HG03175 (cell line): ENCODE results near the gene PDX1.
A peak's percentile ranks its signal among the peaks of the same experiment; 100 is the strongest.

ENCODE experiments used
- ATAC-seq: cut with Tn5 transposase; IDR thresholded peaks from one replicate; pipeline ENCODE4 v1.9.1; 2021; ENCODE audit warnings: mild to moderate bottlenecking, moderate library complexity; ENCODE audit not compliant: unreplicated experiment

PDX1 gene

GRCh38 chr13:27919934-27920676 is at the start of gene PDX1:
PDX1 (plus strand) TSS chr13:27920000; CDS start chr13:27920139, 139 bp downstream.
- ATAC-seq, result peak; percentile 52

- ATAC-seq, result no peak
These were observed 41.5 kb upstream of the PDX1 start for GRCh38 chr13:27878274-27878673.

DNA sequence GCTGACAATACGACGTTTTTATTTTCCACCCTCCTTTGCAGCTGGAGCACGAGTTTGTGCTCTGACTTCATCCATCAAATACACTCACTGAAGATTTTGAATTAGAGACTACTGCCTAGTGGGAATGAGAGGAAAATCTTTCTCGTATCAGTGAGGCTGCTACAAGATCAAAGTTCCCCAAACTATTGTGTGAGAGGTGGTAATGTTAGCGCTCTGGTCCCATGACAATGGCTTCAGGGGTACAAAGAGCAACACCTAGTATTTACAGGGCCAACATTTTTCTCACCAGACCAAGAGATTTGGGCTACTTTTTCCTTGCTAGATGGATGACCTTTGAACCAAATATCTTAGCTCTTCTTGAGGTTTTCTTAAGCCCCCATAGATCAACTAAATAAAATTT is 30.3 kb upstream of the PDX1 start:
- ATAC-seq, result no peak

DNA sequence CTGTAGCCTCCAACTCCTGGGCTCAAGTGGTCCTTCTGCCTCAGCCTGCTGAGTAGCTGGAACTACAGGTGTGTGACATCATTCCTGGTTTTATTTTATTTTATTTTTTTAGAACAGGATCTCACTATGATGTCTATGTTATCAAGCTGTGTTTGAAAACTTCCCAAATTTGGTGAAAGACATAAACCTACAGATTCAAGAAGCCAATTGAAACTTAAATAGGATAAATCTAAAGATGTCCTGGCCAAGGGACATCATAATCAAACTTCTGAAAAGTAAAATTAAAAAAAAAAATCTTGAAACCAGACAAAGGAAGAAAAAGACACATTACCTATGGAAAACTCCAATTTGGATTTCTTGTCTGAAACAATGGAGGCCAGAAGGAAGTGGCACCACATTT is 23.1 kb upstream of the PDX1 start:
- no peak for ATAC-seq

- ATAC-seq, result no peak
These were observed 15.1 kb upstream of the PDX1 start for GRCh38 chr13:27904719-27905118.

DNA sequence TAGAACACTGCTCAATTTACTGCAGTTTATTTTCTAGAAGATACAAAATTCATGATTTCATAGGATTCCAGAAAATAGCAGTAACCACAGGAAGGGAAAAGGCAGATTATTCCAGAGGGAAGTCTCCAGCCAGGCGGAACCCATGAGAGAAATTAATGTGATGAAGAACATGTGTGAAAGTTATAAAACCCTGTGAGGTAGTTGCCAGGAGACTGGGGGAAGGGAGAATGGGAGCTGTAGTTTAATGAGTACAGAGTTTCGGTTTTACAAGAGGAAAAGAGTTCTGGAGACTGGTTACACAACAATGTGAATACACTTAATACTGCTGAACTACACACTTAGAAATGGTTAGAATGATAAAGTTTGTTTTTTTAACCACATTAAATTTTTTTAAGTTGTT is 14.2 kb upstream of the PDX1 start:
- ATAC-seq, result no peak

DNA sequence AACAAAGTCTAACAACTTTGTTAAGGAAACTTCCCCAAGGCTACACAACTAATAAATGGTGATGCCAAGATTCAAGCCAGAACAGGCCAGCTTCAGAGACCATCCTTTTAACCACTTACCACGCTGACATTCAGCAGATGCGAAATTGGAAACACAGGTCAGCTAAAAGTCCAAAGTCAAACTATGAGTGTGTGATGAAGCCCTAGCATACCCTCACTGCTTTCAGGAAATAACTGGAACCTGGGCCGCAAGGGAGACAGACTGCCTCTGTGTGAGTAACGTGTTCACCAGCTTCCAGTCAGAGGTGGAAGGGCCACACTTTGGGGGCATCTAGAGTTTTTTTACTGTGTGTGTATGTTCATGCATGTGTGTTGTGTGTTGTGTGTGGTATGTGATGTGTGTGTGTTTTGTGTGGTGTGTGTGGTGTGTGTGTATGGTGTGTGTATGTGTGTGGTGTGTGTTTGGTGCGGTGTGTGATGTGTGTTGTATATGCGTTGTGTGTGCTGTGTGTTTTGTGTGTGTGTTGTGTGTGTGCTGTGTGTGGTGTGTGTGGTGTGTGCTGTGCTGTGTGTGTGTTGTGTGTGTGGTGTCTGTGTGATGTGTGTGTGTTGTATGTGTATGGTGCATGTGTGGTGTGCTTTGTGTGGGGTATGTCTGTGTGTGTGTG is 12.5 kb upstream of the PDX1 start:
- ATAC-seq, result no peak

DNA sequence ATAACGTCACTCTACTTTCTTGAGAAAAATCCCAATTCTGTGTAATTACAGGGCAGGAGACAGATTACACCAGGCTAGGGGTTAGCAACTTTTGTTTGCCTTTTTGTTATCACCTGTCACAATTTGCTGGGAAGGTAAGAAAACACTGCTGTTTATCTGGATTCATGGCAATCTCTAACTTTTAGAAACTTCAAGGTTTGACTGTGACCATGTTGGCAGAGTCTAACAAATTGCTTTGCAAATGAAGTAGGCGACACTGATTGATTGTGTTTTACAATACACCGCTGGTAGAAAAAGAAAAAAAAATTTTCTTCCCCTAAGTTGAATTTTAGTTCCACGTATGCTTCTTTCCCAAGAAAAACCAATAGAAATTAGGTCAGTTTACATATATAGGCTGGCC is 10.4 kb upstream of the PDX1 start:
- no peak for ATAC-seq

- no peak for ATAC-seq
These were observed 8.3 kb upstream of the PDX1 start for GRCh38 chr13:27911521-27911920.

GRCh38 chr13:27913160-27913559 is 6.6 kb upstream of the PDX1 start:
- no peak for ATAC-seq

GRCh38 chr13:27915301-27916207 is 4.2 kb upstream of the PDX1 start:
- no peak for ATAC-seq

- no peak for ATAC-seq
These were observed 2.5 kb upstream of the PDX1 start for GRCh38 chr13:27917121-27917947.

- ATAC-seq, result no peak
These were observed 1.5 kb upstream of the PDX1 start for GRCh38 chr13:27918041-27918917.

- no peak for ATAC-seq
These were observed 712 bp upstream of the PDX1 start for GRCh38 chr13:27918918-27919658.

- no peak for ATAC-seq
These were observed 204 bp upstream of the PDX1 start for GRCh38 chr13:27919659-27919933.

GRCh38 chr13:27920677-27921420 is 1.0 kb downstream of the PDX1 start:
- no peak for ATAC-seq

DNA sequence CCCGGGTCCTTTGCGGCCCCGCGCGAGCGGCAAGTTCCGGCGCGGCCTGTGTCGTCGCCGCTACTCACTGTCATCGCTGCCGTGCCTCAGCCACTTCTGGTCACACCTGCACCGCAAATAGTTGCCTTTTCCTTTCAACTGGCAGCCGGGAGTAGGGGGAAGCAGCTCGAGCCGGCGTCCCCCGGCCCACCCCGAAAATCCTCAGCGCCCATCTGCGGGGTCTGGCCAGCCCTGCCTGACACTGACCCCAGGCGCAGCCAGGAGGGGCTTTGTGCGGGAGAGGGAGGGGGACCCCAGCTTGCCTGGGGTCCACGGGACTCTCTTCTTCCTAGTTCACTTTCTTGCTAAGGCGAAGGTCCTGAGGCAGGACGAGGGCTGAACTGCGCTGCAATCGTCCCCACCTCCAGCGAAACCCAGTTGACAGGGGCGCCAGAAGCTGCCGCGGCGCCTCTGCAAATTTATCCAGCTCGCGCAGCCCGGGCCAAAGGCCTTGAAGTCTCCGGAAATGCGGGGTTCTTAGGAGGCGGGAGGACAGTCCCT is 1.7 kb downstream of the PDX1 start:
- no peak for ATAC-seq
